Naive thymus-derived CD4-positive, alpha-beta T cell (primary cell): ENCODE data around the gene KCNK4. TPM values are rescaled to one million over a fixed set of nuclear protein-coding genes. Genes with fewer than 3 reads are reported as not detected.
A peak's percentile ranks its signal among the peaks of the same experiment; 100 is the strongest.

Experiments used
- ATAC-seq: fragments of 150-1000 bp; cut with Tn5 transposase; 2 replicates; pipeline ENCODE4 v1.10.0; 2021; ENCODE audit warnings: mild to moderate bottlenecking, moderate library complexity
- CTCF ChIA-PET: fragments of 350-600 bp; sonication (Branson Sonifier 250); formaldehyde crosslinking; loops from one replicate; lab custom pipeline; 2021; ENCODE audit warnings: antibody characterized with exemption; lab: Charles Lee
- POLR2A ChIA-PET: fragments of 350-600 bp; sonication (Branson Sonifier 250); formaldehyde crosslinking; loops from one replicate; lab custom pipeline; 2021; ENCODE audit warnings: antibody characterized with exemption, inconsistent platforms; lab: Charles Lee
- DNase-seq, 9 donors: peaks; one replicate each; pipeline versions ENCODE4 v3.0.0 to v3.0.0-alpha.2; 2020 to 2022; ENCODE audit warnings: mixed read lengths in 1 of 9
- H3K27ac ChIP-seq: one replicate; pipeline ENCODE4 v1.7.0; 2013; ENCODE audit warnings: mild to moderate bottlenecking, low read depth, low read length, moderate library complexity
- H3K27me3 ChIP-seq, 2 donors: one replicate each; pipeline ENCODE4 v1.7.0; 2013; ENCODE audit warnings: low read length in 2 of 2, mild to moderate bottlenecking in 2 of 2, moderate library complexity in 2 of 2; ENCODE audit not compliant: control insufficient read depth in 2 of 2, insufficient read depth in 2 of 2
- H3K36me3 ChIP-seq, 3 experiments: 1 replicate in 2 of 3; 2 replicates in 1 of 3; pipeline ENCODE4 v1.7.0; 2013; ENCODE audit warnings: low read length in 3 of 3, mild to moderate bottlenecking in 3 of 3, moderate library complexity in 1 of 3; ENCODE audit not compliant: insufficient read depth in 3 of 3, control insufficient read depth in 2 of 3
- H3K4me1 ChIP-seq, 2 donors: one replicate each; pipeline ENCODE4 v1.7.0; 2013; ENCODE audit warnings: low read length in 2 of 2, mild to moderate bottlenecking in 2 of 2, moderate library complexity in 1 of 2; ENCODE audit not compliant: control insufficient read depth in 2 of 2, insufficient read depth in 2 of 2
- H3K4me3 ChIP-seq: 2 replicates; pipeline ENCODE4 v1.7.0; 2013; ENCODE audit warnings: mild to moderate bottlenecking, low read length
- H3K9me3 ChIP-seq, 3 experiments: 1 replicate in 2 of 3; 2 replicates in 1 of 3; pipeline ENCODE4 v1.7.0; 2013; ENCODE audit warnings: low read length in 3 of 3; ENCODE audit not compliant: control insufficient read depth in 2 of 3
- H3K27ac Mint-ChIP-seq, 9 donors: one replicate each; pipeline ENCODE4 v1.8.0; 2020 to 2022; ENCODE audit warnings: mixed read lengths in 9 of 9, mild to moderate bottlenecking in 8 of 9, moderate library complexity in 5 of 9, inconsistent platforms in 2 of 9
- H3K27me3 Mint-ChIP-seq, 5 donors: one replicate each; pipeline ENCODE4 v1.8.0; 2021 to 2022; ENCODE audit warnings: mixed read lengths in 5 of 5, mild to moderate bottlenecking in 1 of 5
- H3K36me3 Mint-ChIP-seq, 5 donors: one replicate each; pipeline ENCODE4 v1.8.0; 2020 to 2022; ENCODE audit warnings: mixed read lengths in 5 of 5, mild to moderate bottlenecking in 3 of 5, inconsistent platforms in 1 of 5
- H3K4me1 Mint-ChIP-seq, 7 donors: one replicate each; pipeline ENCODE4 v1.8.0; 2020 to 2022; ENCODE audit warnings: mixed read lengths in 7 of 7, mild to moderate bottlenecking in 3 of 7, inconsistent platforms in 1 of 7
- H3K4me3 Mint-ChIP-seq, 10 donors: one replicate each; pipeline ENCODE4 v1.8.0; 2020 to 2022; ENCODE audit warnings: mild to moderate bottlenecking in 10 of 10, mixed read lengths in 10 of 10, moderate library complexity in 6 of 10, inconsistent platforms in 2 of 10
- H3K9me3 Mint-ChIP-seq, 11 donors: one replicate each; pipeline ENCODE4 v1.8.0; 2020 to 2022; ENCODE audit warnings: mixed read lengths in 11 of 11, mild to moderate bottlenecking in 4 of 11, inconsistent platforms in 1 of 11, moderate library complexity in 1 of 11
- intact Hi-C, 2 donors: fragments of 100-400 bp; cut with micrococcal nuclease; formaldehyde crosslinking; loops; one replicate each; pipeline ENCODE4 v1.15.1; 2023
- polyA plus RNA-seq, 2 donors: library from polyadenylated mRNA; unstranded; fragments of 300-500 nt; fragmentation: Illumina TruSeq; gene quantifications; one replicate each; pipeline ENCODE4 v1.2.3, GENCODE V29; 2021
- total RNA-seq, 6 experiments: library from RNA in 5 of 6; stranded (reverse) in 5 of 6; gene quantifications; 1 replicate in 5 of 6; 2 replicates in 1 of 6; pipeline ENCODE4 v1.2.3 and lab custom pipeline; 2021 to 2026

Gene KCNK4
- total and polyA plus RNA-seq, 7 experiments from 2014 or later, result 0.42 TPM; not detected in 6

DNA sequence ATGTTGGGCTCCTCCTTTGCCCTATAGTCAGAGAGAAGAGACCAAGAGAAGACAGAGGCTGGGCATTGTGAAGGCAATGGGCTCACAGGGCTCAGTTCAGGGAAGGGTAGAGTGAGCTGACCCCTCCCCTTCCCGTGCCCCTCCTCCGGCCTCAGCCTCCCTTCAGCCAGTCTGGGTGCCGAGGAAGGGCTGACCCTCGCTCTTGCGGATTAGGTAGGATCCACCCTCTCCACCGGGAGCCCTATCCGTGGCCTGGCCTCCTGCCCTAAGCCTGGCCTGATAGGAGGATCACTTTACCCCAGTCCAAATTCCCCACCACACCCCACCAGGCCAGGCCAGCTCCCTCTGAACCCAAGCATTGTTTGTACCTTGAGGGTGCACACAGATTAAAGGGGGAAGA is 42.5 kb upstream of the KCNK4 start:
- peak overlapping the region in 2 of 9 donors; percentile 7 to 16 for H3K27ac Mint-ChIP-seq

DNA sequence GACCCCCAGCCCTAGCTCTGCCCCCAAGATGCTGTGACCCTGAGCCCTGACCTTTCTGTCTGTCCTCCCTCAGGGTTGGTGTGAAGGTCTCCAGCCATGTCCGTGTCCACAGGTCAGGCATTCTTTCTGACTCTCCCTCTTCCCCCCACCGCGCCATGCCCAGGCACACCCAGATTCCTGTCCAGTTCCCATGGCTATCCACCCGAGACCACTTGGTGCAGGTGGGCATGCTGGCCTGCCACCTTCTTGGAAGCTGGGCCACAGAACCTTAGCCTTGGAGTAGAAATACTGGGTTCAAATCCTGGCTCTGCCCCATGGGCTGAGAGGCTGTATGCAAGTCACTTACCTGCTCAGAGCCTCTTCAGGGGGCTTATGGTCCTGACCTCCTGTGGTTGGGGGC is 42.1 kb upstream of the KCNK4 start:
- no peak overlapping the region for H3K27ac Mint-ChIP-seq
- no peak for DNase-seq
- no peaks in the 10 kb centered on the region for H3K36me3 Mint-ChIP-seq
- no peak for ATAC-seq
- no peaks in the 10 kb centered on the region for H3K36me3 ChIP-seq
- peaks cover 0 to 3% (median 0%) of the 10 kb centered on the region in 5 donors for H3K27me3 Mint-ChIP-seq
- no peaks in the 10 kb centered on the region for H3K27me3 ChIP-seq
- intact Hi-C loops, result no loop called here
- H3K4me1 ChIP-seq, result peaks cover 21 to 25% of the 10 kb centered on the region in 2 donors
- no peak overlapping the region for H3K27ac ChIP-seq
- peaks cover 7 to 48% (median 19%) of the 10 kb centered on the region in 7 donors for H3K4me1 Mint-ChIP-seq
- H3K4me3 ChIP-seq, result no peak overlapping the region
- POLR2A ChIA-PET, result interaction anchor here (1.2 to 12.3 kb wide), 4 partner anchors 9 to 48 kb away, joined by 3 to 154 read pairs (median 7); no protein-coding TSS in a partner anchor
- CTCF ChIA-PET, result interaction anchor here (1.1 to 3.7 kb wide), 3 partner anchors 20 to 68 kb away, joined by 3 to 31 read pairs (median 8); partner anchors contain the start of genes FERMT3, PRDX5 and TRMT112
- H3K9me3 Mint-ChIP-seq, result peaks cover 0 to 2% (median 0%) of the 10 kb centered on the region in 11 donors
- H3K9me3 ChIP-seq, result no peaks in the 10 kb centered on the region
- peak overlapping the region in 6 of 10 donors; percentile 27 to 88 (median 37) for H3K4me3 Mint-ChIP-seq

More for the DNA sequence above, 42.5 kb upstream of the KCNK4 start:
- no peaks in the 10 kb centered on the region for H3K9me3 ChIP-seq
- H3K4me1 ChIP-seq, result peaks cover 24 to 25% of the 10 kb centered on the region in 2 donors
- Mint-ChIP-seq H3K27me3 (peaks cover 0 to 3% (median 0%) of the 10 kb centered on the region in 5 donors), H3K36me3 (no peaks in the 10 kb centered on the region), H3K9me3 (peaks cover 0 to 2% (median 0%) of the 10 kb centered on the region in 11 donors), H3K4me3 (peak overlapping the region in 5 of 10 donors; percentile 70 to 92 (median 85)), H3K4me1 (peaks cover 7 to 47% (median 22%) of the 10 kb centered on the region in 7 donors)
- ChIA-PET CTCF (interaction anchor here (0.7 to 1.1 kb wide), 3 partner anchors 21 to 69 kb away, joined by 3 read pairs; partner anchors contain the start of genes PRDX5 and TRMT112), POLR2A (interaction anchor here (0.9 to 12.3 kb wide), 3 partner anchors 9 to 44 kb away, joined by 4 to 154 read pairs (median 8); no protein-coding TSS in a partner anchor)
- no peak overlapping the region for H3K27ac ChIP-seq
- ATAC-seq (no peak), DNase-seq (no peak)
- H3K4me3 ChIP-seq, result no peak overlapping the region
- peaks cover 0 to 3% (median 0%) of the 10 kb centered on the region in 3 experiments for H3K36me3 ChIP-seq
- intact Hi-C loops, result no loop called here
- no peaks in the 10 kb centered on the region for H3K27me3 ChIP-seq

DNA sequence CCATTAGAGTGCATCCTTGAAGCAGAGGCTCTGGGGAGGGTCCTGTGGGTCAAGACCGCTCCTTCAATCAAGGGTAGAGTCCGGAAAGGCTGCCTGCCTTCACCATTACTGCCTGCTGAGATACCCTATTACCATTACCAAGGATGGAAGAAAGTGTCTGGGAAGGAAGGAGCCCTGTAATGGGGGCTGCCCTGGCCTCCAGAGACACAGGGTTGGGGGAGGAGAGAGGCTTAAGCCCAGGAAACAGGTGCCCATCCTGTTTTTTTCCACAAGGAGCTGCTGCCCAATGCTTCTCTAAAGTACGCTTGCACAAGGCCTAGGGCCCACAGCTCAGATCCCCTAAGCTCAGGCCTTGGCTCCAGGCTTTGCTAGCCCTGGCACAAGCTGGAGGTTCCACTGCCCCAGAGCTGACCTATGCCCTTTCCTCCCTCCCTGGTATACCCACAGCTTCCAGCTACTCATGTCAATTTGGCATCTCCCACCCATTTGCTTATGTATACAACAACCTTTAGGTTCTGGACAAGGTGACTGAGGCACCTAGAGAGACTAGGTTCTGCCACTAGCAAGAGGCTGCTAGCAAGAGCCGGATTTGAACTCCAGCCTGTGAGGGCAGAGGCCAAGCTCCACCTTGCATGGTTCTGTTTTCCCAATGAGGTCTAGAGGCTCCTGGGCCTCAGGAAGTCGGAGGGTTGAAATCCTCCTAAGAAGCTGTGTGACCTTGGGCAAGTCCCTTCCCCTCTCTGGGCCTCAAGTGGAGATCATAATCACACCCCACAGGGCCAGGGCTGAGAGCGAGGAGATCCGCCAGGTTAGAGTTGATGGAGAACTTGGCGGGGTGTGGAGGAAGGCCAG is 41.3 kb upstream of the KCNK4 start:
- peak overlapping the region in 9 of 10 donors; percentile 49 to 80 (median 57) for H3K4me3 Mint-ChIP-seq
- peaks cover 20 to 25% of the 10 kb centered on the region in 2 donors for H3K4me1 ChIP-seq
- H3K27ac Mint-ChIP-seq, result peak overlapping the region in 5 of 9 donors; percentile 8 to 73 (median 27)

DNA sequence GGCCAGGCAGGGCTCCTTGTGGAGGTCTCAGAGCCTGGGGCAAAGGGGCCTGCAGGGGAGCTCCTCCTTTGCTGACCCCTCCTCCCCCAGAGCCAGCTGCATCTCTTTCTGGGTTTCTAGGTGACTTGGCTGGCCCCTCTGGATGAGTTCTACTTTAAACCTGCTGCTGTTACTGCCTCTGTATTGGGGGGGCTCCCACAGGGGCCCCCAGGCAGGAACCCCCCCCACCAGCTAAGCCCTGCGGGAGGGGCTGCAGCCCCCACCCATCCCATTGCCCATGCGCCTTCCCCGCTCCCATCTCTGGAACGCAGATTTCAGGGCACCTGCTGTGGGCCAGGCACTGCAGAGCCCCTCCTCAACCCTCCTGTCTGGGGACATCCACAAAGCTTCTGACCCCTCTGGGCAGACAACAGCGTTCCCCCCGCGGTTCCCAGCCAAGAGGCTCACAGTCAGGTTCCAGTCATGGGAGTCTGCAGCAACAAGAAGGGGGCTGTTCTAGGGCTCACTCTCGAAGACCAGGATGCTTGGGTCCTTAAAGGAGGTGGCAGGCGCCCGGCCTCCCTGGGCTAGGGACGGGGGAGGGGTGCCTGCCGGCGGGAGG is 40.6 kb upstream of the KCNK4 start:
- ChIA-PET POLR2A (interaction anchor here (0.7 to 12.3 kb wide), 10 partner anchors 7 to 1608 kb away, joined by 3 to 154 read pairs (median 7); partner anchors contain the start of genes FERMT3, FKBP2, NUDT22 and TRPT1), CTCF (interaction anchor here (0.9 to 3.7 kb wide), 8 partner anchors 9 to 51 kb away, joined by 3 to 31 read pairs (median 6); partner anchors contain the start of genes FERMT3 and FKBP2)
- H3K4me3 ChIP-seq, result peak overlapping the region; percentile 63
- Mint-ChIP-seq H3K27ac (peak overlapping the region in 1 of 9 donors; percentile 73), H3K4me3 (peak overlapping the region; percentile 45 to 91 (median 86)), H3K36me3 (no peaks in the 10 kb centered on the region), H3K27me3 (peaks cover 0 to 3% (median 0%) of the 10 kb centered on the region in 5 donors), H3K9me3 (peaks cover 0 to 2% (median 0%) of the 10 kb centered on the region in 11 donors), H3K4me1 (peaks cover 7 to 46% (median 19%) of the 10 kb centered on the region in 7 donors)
- peaks cover 16 to 18% of the 10 kb centered on the region in 2 donors for H3K4me1 ChIP-seq
- intact Hi-C loops, result loop anchor here (1.0 kb wide), 5 partner anchors 9 to 51 kb away; partner anchors contain the start of genes FKBP2 (in 2 of the 2) and GPR137 (in 1 of the 2)
- DNase-seq (no peak), ATAC-seq (no peak)
- H3K27ac ChIP-seq, result peak overlapping the region; percentile 53
- H3K27me3 ChIP-seq, result no peaks in the 10 kb centered on the region
- H3K9me3 ChIP-seq, result no peaks in the 10 kb centered on the region
- H3K36me3 ChIP-seq, result no peaks in the 10 kb centered on the region

More for the DNA sequence above, 41.3 kb upstream of the KCNK4 start:
- Mint-ChIP-seq H3K9me3 (peaks cover 0 to 2% (median 0%) of the 10 kb centered on the region in 11 donors), H3K27me3 (peaks cover 0 to 3% (median 0%) of the 10 kb centered on the region in 5 donors), H3K36me3 (no peaks in the 10 kb centered on the region), H3K4me1 (peaks cover 7 to 48% (median 19%) of the 10 kb centered on the region in 7 donors)
- intact Hi-C loops, result loop anchor here in 1 of 2 donors (1.0 kb wide), 1 partner anchor 8 kb away; the partner anchor contains the start of gene FKBP2
- CTCF ChIA-PET, result interaction anchor here (0.9 to 3.7 kb wide), 9 partner anchors 8 to 68 kb away, joined by 3 to 31 read pairs (median 3); partner anchors contain the start of genes FERMT3, FKBP2, PRDX5 and TRMT112
- POLR2A ChIA-PET, result interaction anchor here (0.7 to 12.3 kb wide), 10 partner anchors 7 to 1609 kb away, joined by 3 to 154 read pairs (median 5); partner anchors contain the start of genes FKBP2, NUDT22 and TRPT1
- DNase-seq (no peak), ATAC-seq (no peak)
- H3K27ac ChIP-seq, result no peak overlapping the region
- H3K9me3 ChIP-seq, result no peaks in the 10 kb centered on the region
- H3K27me3 ChIP-seq, result no peaks in the 10 kb centered on the region
- no peaks in the 10 kb centered on the region for H3K36me3 ChIP-seq
- no peak overlapping the region for H3K4me3 ChIP-seq

DNA sequence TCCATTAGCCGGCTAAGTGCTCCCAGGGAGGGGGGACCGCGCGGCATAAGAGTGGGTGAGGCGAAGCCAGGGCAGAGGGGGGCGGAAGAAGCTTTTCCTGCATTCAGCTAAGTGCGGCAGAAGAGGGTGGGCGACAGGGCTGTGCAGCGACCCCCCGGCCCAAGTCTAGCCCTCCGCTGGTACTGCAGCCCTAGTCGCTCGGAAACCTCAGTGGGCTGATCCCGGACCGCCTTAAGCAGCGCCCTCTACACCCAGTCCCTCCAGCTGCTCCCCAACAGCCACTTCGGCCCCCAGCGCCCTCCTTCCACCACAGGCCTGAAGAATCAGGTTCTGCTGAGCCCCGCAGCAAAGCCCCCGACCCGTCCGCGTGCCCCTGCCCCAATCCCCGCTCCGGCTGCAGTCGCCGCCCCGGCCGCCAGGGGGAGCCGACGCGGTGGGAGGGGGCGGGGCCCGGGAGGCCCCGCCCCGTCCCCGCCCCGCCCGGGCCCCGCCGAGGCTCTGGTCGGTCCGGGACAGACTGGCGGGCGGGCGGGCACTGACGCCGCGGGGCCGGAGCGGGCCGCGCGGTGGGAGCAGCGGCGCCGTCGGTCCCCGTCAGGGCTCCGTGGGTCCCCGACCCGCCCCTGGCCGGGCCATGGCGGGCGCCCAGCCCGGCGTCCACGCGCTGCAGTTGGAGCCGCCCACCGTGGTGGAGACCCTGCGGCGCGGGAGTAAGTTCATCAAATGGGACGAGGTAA is 39.9 kb upstream of the KCNK4 start, which contains the start of gene PLCB3:
TSS of gene PLCB3 (plus strand) at position 515 of the 737 bp plus-strand sequence. CDS start at position 635, 120 bp downstream.
- no peaks in the 10 kb centered on the region for H3K27me3 ChIP-seq
- peak; percentile 83 for ATAC-seq
- Mint-ChIP-seq H3K27me3 (peaks cover 0 to 3% (median 0%) of the 10 kb centered on the region in 5 donors), H3K27ac (peak within 1 kb of the TSS in 7 of 9 donors; percentile 26 to 84 (median 71)), H3K9me3 (peaks cover 0 to 2% (median 0%) of the 10 kb centered on the region in 11 donors), H3K4me3 (peak within 1 kb of the TSS; percentile 81 to 96 (median 88)), H3K4me1 (peaks cover 7 to 41% (median 14%) of the 10 kb centered on the region in 7 donors), H3K36me3 (no peaks in the 10 kb centered on the region)
- ChIA-PET CTCF (interaction anchor here (1.1 to 3.7 kb wide), 7 partner anchors 10 to 53 kb away, joined by 3 to 31 read pairs (median 8); partner anchors contain the start of genes FERMT3 and FKBP2), POLR2A (interaction anchor here (0.7 to 12.3 kb wide), 6 partner anchors 8 to 46 kb away, joined by 3 to 154 read pairs (median 9); partner anchors contain the start of genes FERMT3, NUDT22 and TRPT1)
- H3K4me1 ChIP-seq, result peaks cover 13 to 16% of the 10 kb centered on the region in 2 donors
- H3K9me3 ChIP-seq, result no peaks in the 10 kb centered on the region
- H3K36me3 ChIP-seq, result no peaks in the 10 kb centered on the region
- DNase-seq, result peak; percentile 30 to 81 (median 57)
- peak within 1 kb of the TSS; percentile 59 for H3K27ac ChIP-seq
- intact Hi-C loops, result loop anchor here (1.0 kb wide), 5 partner anchors 10 to 50 kb away; partner anchors contain the start of genes FKBP2 (in 1 of the 2) and GPR137 (in 1 of the 2)
- H3K4me3 ChIP-seq, result peak within 1 kb of the TSS; percentile 69
